ENCODE results near the gene LZTR1. TPM values are rescaled to one million over a fixed set of nuclear protein-coding genes. Genes with fewer than 3 reads are reported as not detected.

LZTR1 gene
- total and polyA plus RNA-seq, 2 of the 8 experiments (the other 6 are each of a cell fraction or from before 2014, with no cell fraction given) = 22.3 to 31.0 TPM

- TF ChIP-seq CTCF (IDR thresholded peaks at IDR 0.05; ENCODE audit: control extremely low read depth in 1 of 3, insufficient read depth in 1 of 3, low read depth in 1 of 3, low read length in 3 of 3) = no peak
- TF ChIP-seq CEBPB (IDR thresholded peaks at IDR 0.05; ENCODE audit: low read depth, low read length) = no peak
- TF ChIP-seq CBX5 (IDR thresholded peaks at IDR 0.05; ENCODE audit: low read depth, low read length) = no peak
Measured at GRCh38 chr22:20996031-20996410, 13.9 kb downstream of the LZTR1 start (continued).
